Activated T-helper 9 cell treated with anti-CD3 and anti-CD28 coated beads, Interleukin-2, amount 50 U/mL, for 16 hours (primary cell): ENCODE measurements around the gene ZFHX2.

Source experiments
- DNase-seq: peaks from one replicate; pipeline ENCODE4 v3.0.0-alpha.2; 2020; ENCODE audit warnings: low read depth

Gene ZFHX2

DNA sequence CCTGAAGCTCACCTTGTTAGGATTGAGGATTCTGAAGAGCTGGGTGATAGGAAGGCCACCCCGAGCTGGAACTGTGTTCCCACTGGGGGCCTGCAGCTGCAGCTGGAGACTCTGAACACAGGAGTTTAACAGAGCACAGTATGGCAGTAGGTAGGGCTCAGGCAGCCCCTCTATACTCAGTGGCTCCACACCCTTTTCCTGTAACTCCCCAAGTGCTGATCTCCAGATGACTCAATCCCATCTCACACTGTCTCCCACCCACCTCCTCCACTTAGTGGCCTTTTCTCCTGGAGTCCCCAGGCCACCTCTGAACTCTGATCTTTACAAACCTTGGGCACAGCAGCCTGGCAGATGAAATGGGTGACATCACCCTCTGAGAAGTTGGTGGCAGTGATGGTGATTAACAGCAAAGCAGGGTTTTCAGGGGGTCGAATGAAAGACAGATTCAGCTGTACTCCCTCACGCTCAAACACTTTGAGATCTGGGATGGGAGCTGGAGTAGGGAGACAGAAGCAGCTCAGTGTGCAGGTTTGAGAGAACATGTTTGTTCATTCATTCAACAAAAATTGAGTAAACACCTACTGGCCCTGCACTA is 8.5 kb upstream of the ZFHX2 start:
- DNase-seq = no peak

DNA sequence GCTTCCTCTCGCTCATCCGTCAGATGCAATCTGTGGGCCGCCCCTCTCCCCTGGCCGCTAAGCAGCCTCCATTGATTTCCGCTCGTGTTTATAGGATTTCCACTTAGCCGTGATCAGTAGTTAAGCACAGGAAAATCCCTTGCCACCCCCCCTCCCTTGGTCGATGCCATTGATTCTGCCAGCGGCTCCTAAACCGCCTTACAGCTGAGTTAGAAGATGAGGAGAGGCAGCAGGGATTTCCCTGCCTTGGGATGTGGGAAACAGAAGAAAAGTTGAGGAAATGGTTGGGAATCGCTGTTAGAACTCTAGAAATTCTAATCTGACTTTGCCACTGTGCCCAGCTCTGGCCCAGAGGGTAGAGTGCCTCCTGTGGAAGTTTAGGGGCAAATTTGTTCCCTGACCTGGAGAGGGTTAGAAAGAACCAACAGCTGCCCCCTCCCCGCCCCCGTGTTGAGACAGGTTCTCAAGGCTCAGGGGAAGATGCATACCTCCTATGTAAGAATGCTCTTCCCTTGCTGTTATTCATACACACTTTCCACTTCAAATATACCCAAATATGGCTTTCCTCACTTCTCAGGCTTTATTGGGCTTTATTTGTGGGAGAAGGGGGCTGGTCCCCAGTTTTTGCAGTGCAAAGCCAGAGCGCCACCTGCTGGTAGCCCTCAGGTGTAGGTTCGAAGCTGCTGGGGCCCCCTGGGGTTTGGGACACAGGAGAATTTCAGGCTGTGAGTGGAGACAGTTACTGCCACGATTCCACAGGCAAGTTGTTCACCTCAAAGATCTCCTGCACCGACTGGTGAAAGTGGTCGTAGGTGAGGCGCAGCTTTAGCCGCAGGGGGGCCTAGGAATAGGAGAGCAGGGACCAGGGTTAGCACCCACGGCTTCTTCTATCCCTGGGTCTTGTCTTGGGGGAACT is 7.7 kb upstream of the ZFHX2 start:
- DNase-seq = peak; percentile 52

DNA sequence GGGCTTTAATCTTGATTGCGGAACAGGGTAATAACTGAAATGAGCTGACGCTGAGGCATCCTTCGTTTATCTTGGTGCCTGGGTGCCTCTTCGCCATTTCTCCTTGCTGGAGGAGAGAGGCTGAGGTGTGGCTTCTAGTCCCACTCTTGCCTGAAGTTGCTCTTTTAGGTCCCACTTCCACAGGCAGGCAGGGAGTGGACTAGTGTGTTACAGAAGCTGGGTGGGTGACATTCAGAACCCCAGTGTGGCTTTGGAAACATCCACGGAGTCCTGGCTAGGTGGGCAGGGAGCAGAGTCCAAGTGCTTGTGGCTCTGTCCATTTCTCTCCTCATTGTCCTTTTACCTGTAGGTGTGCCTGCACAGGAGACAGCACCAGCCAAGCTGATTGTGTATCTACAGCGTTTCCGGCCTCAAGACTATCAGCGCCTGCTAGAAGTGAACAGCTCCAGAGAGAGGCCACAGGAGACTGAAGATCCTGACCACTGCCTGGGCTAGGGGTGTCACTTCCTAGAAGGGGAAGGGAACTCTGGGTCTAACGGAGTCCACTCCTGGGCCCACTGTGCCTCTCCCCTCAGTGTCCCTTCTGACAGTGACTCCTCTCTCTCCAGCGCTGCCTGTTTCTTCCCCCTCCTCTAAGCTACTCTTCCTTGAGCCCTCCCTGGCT is 6.9 kb upstream of the ZFHX2 start:
- no peak for DNase-seq

DNA sequence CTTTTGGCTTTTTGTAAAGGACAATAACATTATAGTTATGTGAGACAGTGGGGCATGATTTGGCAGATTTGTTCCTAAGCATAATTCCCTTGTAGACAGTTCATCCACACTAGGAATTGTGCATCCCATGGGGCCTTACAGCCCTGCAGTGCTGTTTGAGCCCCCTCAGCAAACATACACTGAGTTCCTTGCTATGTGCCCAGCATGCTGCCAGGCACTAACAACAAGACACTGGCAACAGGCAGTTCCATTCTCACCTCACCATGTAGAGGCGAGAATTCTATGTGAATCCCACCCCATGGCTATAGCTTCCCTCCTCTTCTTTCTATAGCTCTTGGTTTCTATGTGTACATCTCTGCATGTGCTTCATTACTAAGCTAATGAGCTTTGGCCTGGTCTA is 6.4 kb upstream of the ZFHX2 start:
- DNase-seq = no peak

DNA sequence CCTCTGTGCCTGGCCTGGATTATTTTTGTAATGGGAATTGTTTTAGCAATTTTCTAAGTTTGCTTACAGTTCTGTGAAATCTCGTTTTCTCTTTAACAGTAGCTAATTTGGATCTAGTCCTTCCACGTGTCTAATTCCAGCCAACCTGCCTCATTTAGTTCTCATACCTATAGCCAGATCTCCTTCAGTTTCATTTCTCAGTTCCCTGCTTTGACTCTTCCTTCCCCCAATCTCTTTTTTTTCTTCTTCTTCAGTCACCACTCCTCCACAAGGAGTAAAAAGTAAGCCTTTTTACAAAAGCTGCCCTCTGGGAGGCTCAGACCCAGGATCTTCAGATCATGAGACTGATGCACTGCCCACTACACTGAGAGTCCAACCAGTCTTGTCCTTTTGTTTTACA is 6.0 kb upstream of the ZFHX2 start:
- DNase-seq = no peak

DNA sequence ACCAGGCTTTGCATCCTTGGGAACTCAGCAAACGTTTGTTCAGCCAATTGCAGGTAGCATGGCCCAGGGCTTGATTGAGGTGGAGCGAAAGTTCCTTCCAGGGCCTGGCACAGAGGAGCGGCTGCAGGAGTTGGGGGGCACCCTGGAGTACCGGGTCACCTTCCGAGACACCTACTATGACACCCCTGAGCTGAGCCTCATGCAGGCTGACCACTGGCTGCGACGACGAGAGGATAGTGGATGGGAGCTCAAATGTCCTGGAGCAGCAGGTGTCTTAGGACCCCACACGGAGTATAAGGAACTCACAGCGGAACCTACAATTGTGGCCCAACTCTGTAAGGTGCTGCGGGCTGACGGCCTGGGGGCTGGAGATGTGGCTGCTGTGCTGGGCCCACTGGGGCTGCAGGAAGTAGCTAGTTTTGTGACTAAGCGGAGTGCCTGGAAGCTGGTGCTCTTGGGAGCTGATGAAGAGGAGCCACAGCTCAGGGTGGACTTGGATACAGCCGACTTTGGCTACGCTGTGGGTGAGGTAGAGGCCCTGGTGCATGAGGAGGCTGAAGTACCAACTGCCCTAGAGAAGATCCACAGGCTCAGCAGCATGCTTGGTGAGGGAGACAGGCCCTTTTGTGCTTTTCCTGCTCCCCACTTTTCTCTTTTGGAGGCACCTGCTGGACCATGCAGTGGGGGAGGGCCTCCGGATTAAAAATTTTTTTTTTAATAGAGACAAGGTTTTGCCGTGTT is 5.3 kb upstream of the ZFHX2 start:
- DNase-seq = no peak

DNA sequence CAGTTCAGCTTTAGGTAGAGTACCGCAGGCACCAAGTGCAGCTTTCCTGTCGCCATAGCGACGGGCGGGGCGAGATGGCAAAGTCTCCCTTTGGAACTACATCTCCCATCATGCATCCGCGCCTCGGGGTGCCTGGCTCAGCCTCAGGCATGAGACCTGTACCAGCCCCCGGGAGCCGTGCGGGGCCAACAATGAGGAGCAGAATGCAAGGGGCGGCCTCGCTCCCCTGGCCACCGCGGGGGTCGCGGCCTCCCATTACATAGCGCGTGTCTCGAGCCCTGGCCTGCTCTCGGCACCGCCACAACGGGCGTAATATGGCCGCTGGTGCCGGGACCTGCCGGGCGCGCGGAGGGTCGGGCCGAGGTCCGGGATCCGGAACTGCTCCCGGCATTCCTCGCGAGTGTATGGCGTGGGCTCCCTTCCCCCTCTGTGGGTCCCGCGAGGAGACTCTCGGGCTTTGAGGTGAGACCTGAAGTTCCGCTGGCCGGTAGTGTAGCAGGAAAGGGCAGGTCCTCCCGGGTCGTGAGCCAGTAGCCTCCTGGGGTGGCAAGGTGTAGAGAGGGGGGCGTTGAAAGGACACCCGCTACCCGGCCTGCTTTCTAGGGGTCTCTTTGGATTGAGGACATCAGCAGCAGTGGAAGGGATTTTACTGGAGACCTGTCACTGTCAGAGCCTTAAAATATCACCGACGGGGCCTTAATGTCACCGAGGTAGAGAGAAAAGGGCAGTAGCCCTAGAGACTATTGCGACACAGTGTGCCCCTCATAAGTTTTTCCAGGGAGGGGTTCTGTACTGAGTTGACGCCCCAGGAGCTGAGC is 4.5 kb upstream of the ZFHX2 start, which contains the start of gene THTPA:
Gene THTPA, plus strand, starts transcription at position 390 of the 818 bp plus-strand sequence. CDS start 487 bp downstream, outside the sequence.
- peak; percentile 87 for DNase-seq

DNA sequence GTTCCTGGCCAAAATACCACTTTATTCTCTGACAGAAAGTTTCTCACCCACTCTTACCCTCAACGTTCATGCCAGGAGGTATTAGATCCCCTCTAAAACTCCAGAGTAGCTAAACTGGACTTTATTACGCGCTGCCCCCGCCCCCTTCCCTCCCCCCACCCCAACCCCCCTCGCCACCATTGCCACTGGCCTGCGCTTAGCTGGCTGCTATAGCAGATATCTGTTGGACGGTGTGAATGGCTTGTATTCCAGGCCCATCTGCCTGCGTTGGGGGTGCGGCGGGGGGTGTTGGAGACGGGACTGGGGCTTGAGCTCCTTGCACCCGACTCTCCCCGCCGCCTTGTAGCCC is 3.9 kb upstream of the ZFHX2 start:
- DNase-seq = no peak

DNA sequence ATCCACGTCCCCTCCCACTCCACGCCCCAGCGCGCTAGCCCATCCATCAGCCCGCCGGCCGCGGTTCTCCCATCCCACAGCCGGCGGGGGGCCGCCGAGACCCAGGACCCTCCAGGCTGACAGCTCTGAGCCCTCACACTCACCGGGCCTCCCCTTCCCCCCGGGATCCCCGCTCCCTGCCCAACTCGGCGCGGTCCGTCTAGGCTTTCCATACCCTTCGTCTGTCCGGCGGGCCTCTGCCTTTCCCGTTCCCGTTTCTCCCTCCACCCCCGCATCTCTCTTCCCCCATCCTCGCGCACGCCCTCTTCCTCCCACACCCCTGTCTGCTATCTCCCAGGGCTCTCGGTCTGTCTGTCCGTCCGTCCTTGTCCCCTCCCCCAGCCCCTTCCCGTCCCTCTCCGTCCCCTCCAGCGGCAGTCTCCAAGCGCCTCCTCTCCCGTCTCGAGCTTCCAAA is 726 bp downstream of the ZFHX2 start:
- no peak for DNase-seq

DNA sequence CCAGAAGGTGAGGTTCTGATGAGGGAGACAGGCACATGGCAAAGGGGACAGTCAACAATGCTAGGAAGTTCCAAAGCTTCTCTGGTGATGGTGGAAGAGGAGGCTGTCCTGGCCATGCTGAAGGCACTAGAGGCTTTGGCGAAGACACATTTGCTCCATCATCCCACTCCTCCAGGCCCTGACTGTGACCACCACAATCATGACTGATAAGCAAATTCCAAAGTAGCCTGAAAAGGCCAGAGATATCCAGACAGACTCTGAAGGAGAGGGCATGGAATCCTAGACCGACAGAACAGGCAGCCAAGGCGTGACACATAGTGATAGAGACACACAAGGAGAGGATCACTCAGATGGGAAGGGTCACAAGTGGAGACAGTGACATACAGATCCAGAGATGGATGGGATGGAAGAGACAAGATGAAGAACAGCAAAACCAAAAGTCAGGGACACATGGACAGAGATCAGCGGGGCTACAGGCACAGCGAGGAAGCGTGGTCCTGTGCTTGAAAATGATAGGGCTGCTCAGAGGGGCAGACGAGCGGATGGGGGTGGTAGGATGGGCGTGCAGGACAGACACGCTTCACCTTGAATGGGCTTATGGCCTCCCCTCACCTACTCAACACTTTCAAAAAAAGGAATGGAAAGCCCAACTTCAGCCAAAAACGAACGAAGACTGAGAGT is 1.3 kb downstream of the ZFHX2 start:
- no peak for DNase-seq

DNA sequence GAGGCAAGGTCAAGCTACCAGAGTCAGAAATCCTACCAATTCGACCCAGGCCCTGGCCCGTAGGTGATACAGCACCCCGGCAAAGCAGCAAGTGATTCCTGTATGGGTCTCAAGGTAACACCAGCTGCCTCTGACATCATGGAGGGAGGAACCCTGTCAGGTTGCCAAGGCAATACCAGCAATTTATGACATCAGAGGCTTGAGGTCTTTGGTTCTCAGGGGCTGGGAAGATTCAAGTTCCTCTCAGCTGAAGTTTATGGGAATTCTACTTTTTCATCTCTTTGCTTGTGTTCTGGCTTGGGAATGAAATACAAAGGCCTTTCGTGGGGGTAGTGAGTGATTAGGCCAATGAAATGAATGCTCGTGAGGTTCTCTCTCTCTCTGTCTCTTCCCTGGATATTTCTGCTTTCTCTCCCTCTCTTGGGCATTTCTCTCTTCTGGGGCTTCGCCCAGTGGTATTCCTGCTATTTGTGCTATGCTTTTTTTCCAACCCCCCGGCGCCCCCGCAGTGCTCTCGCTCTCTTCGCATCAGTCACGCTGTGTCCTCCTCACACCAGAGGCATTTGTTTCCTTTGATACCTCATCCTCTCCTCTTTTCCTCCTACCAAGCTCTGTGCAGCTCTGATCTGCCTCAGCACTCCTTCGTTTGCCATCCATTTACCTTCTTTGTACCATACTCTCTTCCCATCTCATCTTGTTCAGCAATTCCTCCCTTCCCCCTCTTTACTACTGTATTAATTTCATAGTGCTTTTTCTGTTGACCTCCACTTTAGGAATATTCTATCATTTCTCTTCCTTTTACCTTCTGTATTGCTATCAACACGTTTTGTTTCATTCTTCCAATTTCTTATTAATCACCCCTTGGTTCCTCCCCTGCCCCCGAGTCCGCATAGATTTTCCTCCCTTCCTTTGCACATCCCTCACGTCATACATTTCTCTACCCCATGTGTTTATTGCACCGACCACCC is 2.9 kb downstream of the ZFHX2 start:
- no peak for DNase-seq

DNA sequence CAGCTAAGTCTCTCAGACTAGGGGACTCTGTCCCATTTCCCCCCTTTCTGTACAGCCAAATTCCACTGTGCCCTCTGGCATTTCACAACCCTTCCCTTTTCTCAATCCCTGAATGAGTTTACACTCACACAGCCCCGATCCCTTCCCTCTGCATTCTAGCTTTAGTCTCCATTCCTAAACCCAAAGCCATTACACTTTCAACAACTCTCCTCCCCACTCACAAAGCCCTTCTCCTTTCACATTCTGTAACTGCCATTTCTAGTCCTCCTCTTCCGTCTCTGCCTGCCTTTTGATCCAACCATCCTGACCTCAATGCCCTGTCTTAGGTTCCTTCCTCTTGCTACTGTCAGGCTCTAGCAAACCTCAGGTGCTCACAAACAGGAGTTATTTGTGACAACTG is 3.6 kb downstream of the ZFHX2 start:
- DNase-seq = no peak

DNA sequence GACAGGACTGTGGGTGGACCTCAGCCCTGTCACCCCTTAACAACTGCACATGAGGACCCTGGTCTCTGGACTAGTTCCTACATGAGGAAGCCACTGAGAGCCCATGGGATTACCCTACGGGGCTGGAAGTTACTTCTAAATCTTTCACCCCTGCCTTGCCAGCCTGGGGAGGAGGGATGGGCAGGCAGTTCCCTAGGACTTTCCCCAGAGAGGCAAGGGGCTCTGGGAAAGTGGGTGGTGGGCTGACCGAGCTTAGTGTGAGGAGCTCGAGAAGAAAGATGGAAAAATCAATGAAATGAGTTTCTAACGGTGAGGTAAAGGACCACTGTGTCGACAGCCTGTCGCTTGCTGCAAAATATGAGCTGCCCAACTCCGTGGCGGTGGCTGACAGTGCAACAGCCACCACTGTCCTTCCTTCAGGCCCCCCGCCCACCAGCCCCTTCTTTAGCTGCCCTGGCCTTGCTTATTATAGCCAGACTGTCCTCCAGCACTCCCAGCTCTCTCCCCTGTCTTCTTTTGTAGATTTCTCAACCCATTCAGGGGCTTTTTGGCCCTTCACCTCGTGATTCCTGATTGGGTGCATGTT is 5.0 kb downstream of the ZFHX2 start:
- DNase-seq = no peak

DNA sequence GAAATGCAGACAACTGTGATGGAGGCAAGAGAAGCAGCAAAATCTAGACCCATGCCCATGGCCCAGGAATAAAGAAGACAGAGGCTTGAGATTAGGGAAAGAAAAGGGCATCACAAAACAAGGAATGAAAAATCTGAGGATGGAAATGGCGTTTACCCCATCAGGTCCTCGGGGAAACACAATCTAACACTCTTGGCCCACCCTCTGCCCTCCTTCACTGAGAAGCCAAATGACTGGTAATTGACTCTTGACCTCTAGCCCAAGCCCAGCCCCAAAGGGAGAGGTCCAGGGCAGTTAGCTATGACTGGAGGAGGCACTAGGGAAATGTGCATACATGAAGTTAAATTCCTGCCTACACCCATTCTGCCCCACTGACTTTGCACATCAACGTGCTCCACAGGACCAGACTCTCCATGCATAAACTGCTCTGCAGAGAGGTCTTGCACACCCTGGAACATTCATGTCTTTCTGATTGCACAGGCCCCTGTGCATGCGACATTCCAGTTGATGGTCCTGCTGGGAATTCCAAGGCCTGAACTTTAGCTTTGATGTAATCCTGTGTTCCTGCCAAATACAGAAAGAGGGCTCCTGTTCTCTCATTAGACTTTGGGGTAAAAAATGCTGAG is 5.7 kb downstream of the ZFHX2 start:
- no peak for DNase-seq

DNA sequence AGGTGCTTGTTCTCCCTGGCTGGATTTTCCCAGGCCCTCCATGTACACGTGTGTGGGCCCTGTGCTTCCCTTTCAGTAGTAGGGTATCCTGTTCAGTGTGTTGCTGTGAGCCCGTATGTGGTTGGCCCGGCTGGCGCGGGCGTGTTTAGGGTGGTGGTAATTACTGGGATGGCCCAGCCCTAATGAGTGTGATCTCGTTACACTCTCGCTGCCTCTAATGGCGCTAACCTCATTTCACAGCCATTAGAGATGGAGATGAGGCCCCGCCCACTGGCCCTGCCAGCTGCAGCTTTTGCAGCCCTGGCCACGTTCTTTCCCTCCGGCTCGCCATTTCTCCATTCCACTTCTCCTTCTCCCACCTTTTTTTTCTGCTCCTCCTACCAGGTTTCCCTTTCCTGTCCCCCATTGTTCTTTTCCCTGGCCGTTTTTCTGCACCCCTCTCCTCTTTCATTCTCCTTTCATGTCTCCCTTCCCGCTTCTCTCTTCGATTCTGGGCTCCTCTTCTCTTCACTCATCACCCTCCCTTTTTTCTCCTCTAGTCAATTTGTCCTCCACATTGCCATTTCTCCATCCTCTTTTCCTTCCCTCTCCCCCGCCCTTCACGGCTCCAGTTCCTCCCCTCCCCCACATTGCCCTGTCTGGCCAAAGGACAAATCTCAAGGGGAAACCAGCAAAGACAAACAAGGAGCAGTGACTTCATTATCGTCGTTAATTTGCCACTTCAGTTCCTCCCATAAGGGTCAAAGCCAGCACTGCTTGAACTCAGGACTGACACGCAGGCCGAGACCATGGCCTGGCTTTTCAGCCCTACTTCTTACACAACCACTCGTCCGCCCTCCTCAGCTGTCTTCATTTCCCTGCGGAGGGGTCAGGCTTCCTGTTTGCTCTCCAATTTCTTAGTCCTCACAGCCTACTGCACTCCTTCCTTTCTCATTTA is 6.8 kb downstream of the ZFHX2 start:
- DNase-seq = no peak

DNA sequence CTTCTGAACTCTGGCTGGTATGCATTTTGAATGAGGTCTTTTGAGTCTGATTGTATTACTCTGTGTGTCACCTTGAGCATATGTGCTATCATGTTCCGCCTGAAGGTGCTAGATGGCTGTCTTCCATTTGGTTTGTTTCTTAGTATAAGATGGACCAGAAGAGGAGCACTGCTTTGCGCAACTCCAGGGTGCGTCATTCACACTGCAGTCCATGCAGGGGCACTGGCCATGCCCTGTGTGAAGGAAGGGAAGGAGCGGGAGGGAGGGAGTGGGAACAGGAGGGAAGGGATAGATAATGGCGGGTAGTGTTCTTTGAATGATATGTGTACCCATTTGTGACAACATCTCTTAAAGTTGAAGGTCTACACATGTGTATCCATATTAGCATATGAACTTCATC is 8.2 kb downstream of the ZFHX2 start:
- no peak for DNase-seq

DNA sequence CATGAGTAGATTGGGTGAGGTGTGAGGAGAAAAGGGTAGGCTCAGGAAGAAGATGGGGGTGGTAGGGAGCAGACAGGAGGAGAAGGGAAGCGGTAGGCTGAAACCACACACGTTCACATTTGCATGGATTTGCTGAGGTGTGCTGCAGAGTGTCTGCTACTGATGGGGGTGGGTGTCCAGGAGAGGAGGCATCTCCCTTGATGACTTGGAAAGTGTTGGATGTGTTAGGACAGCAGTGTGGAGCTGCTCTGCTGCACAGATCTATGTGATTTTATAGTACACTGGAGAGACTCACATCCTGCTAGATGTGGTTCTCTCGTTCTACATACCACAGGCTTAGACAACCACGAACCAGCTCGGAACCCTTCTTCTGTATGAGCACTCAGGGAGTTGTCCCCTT is 9.3 kb downstream of the ZFHX2 start:
- no peak for DNase-seq

DNA sequence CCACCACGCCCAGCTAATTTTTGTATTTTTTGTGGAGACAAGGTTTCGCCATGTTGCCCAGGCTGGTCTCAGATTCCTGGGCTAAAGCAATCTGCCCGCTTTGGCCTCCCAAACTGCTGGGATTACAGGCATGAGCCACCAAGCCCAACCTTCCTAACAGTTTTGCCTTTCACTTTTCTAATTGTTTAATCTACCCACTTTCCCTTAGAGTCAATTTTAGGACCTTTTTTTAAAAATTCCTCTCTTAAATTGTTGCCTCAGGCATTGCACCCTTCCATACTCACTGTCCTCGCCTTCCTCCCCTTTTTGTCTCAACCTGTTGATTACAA is 11.5 kb downstream of the ZFHX2 start:
- DNase-seq = no peak
